ENCODE results near the gene TCF4. TPM values are rescaled to one million over a fixed set of nuclear protein-coding genes. Genes with fewer than 3 reads are reported as not detected.
A peak's percentile ranks its signal among the peaks of the same experiment; 100 is the strongest.

TCF4 gene
- total RNA-seq, 1 donor from 2014 or later, result 175 TPM

GRCh38 chr18:55497825-55498403, 90.1 kb downstream of the TCF4 start:
- no peak overlapping the region for H3K27ac Mint-ChIP-seq (ENCODE audit: unreplicated experiment)
- no peaks in the 10 kb centered on the region for H3K9me3 Mint-ChIP-seq (ENCODE audit: unreplicated experiment)
- no peak for DNase-seq (ENCODE audit: low spot score)
- TF ChIP-seq CTCF (IDR thresholded peaks at IDR 0.05; ENCODE audit: unreplicated experiment), result no peak
- H3K27me3 Mint-ChIP-seq (ENCODE audit: unreplicated experiment), result peaks cover 3% of the 10 kb centered on the region
- H3K4me1 Mint-ChIP-seq (ENCODE audit: unreplicated experiment), result peaks cover 51% of the 10 kb centered on the region
- no peak overlapping the region for H3K4me3 Mint-ChIP-seq (ENCODE audit: unreplicated experiment)
- peaks cover 3% of the 10 kb centered on the region for H3K36me3 Mint-ChIP-seq (ENCODE audit: low read depth, unreplicated experiment)

- Mint-ChIP-seq H3K27ac (ENCODE audit: unreplicated experiment) (no peak overlapping the region), H3K4me3 (ENCODE audit: unreplicated experiment) (no peak overlapping the region), H3K36me3 (ENCODE audit: low read depth, unreplicated experiment) (peaks cover 3% of the 10 kb centered on the region), H3K9me3 (ENCODE audit: unreplicated experiment) (no peaks in the 10 kb centered on the region), H3K27me3 (ENCODE audit: unreplicated experiment) (no peaks in the 10 kb centered on the region), H3K4me1 (ENCODE audit: unreplicated experiment) (peaks cover 38% of the 10 kb centered on the region)
- DNase-seq (ENCODE audit: low spot score), result no peak
- no peak for TF ChIP-seq CTCF (IDR thresholded peaks at IDR 0.05; ENCODE audit: unreplicated experiment)
Measured at GRCh38 chr18:55494899-55495298, 93.1 kb downstream of the TCF4 start.

GRCh38 chr18:55494441-55494840, 93.6 kb downstream of the TCF4 start:
- no peak for DNase-seq (ENCODE audit: low spot score)
- H3K4me1 Mint-ChIP-seq (ENCODE audit: unreplicated experiment), result peaks cover 41% of the 10 kb centered on the region
- TF ChIP-seq CTCF (IDR thresholded peaks at IDR 0.05; ENCODE audit: unreplicated experiment), result no peak
- peaks cover 3% of the 10 kb centered on the region for H3K36me3 Mint-ChIP-seq (ENCODE audit: low read depth, unreplicated experiment)
- H3K9me3 Mint-ChIP-seq (ENCODE audit: unreplicated experiment), result no peaks in the 10 kb centered on the region
- H3K27me3 Mint-ChIP-seq (ENCODE audit: unreplicated experiment), result no peaks in the 10 kb centered on the region
- H3K4me3 Mint-ChIP-seq (ENCODE audit: unreplicated experiment), result no peak overlapping the region
- no peak overlapping the region for H3K27ac Mint-ChIP-seq (ENCODE audit: unreplicated experiment)

- peaks cover 48% of the 10 kb centered on the region for H3K4me1 Mint-ChIP-seq (ENCODE audit: unreplicated experiment)
- H3K9me3 Mint-ChIP-seq (ENCODE audit: unreplicated experiment), result no peaks in the 10 kb centered on the region
- no peak for TF ChIP-seq CTCF (IDR thresholded peaks at IDR 0.05; ENCODE audit: unreplicated experiment)
- H3K27ac Mint-ChIP-seq (ENCODE audit: unreplicated experiment), result no peak overlapping the region
- no peaks in the 10 kb centered on the region for H3K36me3 Mint-ChIP-seq (ENCODE audit: low read depth, unreplicated experiment)
- DNase-seq (ENCODE audit: low spot score), result no peak
- no peak overlapping the region for H3K4me3 Mint-ChIP-seq (ENCODE audit: unreplicated experiment)
- H3K27me3 Mint-ChIP-seq (ENCODE audit: unreplicated experiment), result no peaks in the 10 kb centered on the region
Measured at GRCh38 chr18:55491616-55492015, 96.4 kb downstream of the TCF4 start.

- no peak for TF ChIP-seq CTCF (IDR thresholded peaks at IDR 0.05; ENCODE audit: unreplicated experiment)
- DNase-seq (ENCODE audit: low spot score), result no peak
- peak overlapping the region; percentile 68 for H3K27ac Mint-ChIP-seq (ENCODE audit: unreplicated experiment)
- H3K27me3 Mint-ChIP-seq (ENCODE audit: unreplicated experiment), result no peaks in the 10 kb centered on the region
- no peak overlapping the region for H3K4me3 Mint-ChIP-seq (ENCODE audit: unreplicated experiment)
- no peaks in the 10 kb centered on the region for H3K9me3 Mint-ChIP-seq (ENCODE audit: unreplicated experiment)
- no peaks in the 10 kb centered on the region for H3K36me3 Mint-ChIP-seq (ENCODE audit: low read depth, unreplicated experiment)
- peaks cover 52% of the 10 kb centered on the region for H3K4me1 Mint-ChIP-seq (ENCODE audit: unreplicated experiment)
Measured at GRCh38 chr18:55489034-55489986, 98.7 kb downstream of the TCF4 start.

Measured in endothelial cell (in vitro differentiated cells).